Middle frontal gyrus (tissue), 1 donor: ENCODE measurements around the gene FGB.
"Not testable (repeated sequence)": the region's sequence is repeated elsewhere in the genome, so short reads cannot be mapped to it uniquely, and the experiment has no call there.

Source experiments
- DNase-seq: peaks from one replicate; pipeline ENCODE4 v3.0.0-alpha.2; 2015; ENCODE audit warnings: low spot score; ENCODE audit errors: extremely low spot score

Gene FGB

DNA sequence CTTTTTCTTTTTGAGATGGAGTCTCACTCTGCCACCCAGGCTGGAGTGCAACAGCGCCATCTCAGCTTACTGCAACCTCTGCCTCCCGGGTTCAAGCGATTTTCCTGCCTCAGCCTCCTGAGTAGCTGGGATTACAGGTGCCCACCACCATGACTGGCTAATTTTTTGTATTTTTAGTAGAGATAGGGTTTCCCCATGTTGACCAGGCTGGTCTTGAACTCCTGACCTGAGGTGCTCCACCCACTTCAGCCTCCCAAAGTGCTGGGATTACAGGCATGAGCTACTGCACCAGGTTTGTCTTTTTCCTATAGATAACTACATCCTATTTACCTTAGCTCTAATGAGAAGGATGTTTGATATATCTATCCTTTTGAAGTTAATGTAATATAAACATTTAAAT, 31.5 kb downstream of the FGB start:
- not testable (repeated sequence) for DNase-seq

DNA sequence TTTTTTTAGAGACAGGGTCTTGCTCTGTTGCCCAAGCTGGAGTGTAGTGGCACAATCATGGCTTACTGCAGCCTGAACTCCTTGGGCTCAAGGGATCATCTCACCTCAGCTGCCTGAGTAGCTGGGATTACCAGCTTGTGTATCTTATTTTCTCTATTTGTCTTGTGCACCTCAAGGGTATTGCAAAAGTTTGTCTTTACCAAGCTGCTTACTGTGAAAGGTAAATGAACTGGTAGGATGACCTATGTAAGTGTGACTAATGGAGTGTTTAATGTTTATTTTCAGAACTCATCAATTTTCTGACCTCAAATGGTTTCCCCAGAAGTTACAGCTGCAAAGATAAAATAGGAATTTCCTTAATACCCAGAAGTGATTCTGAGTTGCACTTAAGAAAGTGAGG, 33.0 kb downstream of the FGB start:
- no peak for DNase-seq

DNA sequence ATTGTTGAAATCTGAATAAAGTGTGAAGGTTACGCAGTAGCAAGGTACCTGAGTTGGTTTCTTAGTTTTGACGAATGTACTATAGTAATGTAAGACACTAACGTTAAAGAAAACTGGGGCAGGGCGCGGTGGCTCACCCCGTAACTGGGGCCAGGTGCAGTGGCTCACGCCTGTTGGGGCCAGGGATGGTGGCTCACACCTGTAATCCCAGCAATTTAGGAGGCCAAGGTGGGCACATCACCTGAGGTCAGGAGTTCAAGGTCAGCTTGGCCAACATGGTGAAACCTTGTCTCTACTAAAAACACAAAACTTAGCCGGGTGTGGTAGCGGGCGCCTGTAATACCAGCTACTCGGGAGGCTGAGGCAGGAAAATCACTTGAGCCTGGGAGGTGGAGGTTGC, 34.5 kb downstream of the FGB start:
- DNase-seq: not testable (repeated sequence)

DNA sequence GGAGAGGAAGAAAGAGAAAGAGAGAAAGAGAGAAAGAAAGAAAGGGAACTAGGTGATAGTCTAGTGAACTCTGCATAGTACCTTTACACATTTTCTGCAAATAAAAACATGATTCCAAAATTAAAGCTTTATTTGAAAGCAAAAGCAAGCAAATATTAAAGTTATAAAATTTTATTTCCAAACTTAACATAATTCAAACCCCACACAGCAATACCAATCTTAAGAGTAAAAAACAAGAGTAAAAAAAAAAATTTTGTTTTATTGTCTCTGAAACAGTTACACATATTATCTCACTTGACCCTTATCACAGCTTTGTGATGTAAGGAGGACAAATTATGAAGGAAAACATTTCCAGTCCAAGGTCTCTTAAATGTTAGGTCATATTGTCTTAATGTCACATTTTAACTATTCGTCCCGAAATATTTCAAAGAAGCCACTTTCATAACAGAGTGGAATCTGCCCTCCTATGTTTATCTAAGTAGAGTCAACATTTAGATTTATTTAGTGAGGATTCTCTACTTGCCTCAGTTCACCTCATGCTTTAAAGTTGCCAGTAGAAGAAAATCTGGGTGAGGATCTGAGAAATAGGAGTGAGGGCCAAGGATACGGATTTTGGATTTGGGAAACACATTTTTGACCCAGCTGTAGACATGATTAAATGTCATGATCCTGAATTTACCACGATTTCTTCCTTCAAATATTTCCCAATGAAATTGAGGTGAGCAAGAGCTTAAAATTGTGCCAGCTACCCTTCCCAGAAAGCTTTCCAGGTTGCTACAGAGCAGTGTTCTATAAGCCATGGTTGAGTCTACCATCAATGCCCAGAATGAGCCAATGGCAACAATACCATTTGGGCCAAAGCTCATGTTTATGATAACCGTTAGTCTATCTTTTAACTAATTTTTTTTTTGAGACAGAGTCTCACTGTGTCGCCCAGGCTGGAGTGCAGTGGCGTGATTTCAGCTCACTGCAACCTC, 35.3 kb downstream of the FGB start:
- DNase-seq: no peak

DNA sequence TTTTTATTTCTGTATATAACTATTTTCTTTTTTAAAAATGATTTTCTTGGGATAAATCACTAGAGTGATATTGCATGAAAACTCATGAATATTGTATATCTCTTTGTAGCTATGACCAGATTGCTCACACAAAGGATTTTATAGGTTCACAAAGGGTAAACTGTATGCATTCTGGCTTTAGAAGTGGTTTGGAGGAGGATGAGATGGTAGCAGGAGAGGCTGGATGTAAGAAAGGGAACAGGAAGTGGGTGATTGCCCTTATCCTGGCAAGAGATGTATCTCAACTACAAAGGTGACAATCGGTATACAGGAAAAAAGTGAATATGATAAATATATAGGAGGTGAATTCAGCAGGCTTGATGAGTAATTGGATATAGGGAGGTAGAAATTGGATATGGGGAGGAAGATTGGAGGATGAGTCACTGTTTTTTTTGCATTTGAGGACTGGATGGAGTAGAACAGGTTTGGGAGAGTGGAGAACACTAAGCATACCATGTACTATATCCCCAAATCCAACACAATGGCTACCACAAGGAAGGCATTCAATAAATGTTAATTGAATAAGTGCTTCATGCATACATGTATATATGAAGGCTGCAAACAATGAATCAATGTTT, 39.7 kb downstream of the FGB start:
- no peak for DNase-seq

DNA sequence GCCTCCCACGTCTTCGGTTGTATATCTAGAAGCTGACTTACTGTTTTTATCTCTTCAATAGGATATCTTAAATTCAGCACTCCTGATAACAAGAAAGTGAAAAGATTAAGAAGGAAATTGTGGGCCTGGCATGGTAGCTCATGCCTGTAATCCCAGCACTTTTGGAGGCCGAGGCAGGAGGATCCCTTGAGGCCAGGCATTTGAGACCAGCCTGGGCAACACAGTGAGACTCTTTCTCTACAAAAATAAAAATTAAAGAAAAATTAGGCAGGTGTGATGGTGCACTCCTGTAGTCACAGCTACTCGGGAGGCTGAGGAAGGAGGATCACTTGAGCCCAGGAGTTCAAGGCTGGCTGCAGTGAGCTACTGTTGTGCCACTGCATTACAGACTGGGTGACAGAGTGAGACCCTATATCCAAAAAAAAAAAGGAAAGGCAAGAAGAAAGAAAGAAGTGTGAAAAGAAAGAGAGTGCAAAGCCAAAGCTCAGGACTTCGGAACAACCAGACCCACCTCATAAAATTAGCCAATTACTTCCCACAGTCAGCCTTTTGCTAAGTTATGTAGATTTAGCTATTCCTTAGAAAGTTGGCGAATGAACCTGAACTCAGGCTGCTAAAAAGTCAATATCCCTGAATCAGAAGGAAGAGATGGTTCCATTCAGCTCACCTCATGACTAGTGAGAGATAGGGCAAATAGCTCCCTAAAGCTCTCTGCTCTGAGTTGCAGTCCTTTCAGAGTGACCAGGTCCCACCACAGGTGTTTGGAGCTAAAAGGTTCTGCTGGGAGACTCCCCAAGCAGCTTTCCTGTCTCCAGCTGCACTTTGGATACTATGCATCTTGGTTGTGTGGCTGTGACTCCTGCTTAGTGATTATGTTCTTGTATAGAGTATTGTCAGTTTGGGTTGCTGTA, 40.5 kb downstream of the FGB start:
- no peak for DNase-seq

DNA sequence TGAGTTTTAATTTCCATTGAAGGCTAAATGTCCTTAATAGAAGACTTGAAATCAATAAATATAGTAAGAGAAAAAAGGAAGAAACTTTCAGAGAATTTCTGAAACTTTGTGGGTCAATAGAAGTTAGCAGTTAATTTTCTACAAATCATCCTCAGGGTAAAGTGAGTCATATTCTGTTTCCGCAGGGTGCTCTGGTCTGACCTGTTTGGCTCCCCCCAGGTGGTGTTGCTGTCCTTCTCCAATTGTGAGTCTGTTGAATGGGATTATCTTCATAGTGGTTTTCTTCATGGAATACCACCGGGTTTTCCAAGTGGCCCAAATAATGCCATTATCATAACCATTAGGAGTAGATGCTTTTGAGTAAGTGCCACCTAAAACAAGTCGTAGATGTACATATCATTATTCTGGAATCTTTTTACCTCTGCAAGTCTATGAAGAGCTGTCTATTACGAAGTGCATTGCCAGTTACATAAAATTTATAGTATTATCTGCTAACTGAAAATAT, 41.9 kb downstream of the FGB start:
- DNase-seq: no peak

DNA sequence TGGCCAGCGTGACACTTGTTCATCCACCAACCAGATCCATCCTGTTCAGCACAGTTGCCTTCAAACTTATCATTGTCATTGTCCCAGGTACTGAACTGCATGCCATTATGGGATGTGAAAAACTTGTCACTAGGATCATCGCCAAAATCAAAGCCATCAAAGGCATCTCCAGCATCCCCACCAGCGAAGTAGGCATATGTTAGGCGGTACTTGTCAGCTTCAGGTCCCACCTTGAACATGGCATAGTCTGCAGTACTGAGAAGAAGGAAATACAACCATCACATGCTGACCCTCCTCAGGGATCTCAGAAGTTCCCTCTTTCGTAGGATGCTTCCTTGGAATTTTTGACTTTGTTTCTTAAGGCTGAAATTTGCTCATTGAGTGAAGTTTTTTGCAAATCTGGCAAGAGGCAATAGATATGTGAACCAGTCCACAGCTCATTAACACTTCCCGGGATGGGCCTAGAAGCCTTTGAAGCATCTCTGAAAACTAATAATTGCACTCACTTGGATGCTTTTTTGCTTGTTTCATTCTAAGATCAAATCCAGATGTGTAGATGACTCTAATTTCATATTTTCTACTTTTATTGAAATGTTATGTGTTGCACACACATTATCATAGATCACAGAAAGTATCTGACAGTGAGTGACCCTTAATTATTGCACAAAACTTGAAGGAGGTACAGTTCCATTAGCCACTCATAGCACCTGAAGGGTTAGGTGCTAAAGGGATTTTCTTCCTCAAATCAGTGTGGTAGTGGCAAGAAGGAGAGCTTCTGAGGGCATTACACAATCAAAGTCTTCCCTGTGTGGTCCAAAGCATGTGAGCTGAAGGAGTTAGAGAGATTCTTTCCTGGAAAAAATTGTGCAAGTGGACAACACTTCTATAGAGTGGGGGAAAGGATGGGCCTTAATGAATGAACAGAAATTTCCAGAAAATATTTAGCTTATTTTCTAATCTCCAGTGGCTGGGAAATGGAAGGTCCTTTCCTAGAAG, 44.2 kb downstream of the FGB start:
- DNase-seq: no peak

DNA sequence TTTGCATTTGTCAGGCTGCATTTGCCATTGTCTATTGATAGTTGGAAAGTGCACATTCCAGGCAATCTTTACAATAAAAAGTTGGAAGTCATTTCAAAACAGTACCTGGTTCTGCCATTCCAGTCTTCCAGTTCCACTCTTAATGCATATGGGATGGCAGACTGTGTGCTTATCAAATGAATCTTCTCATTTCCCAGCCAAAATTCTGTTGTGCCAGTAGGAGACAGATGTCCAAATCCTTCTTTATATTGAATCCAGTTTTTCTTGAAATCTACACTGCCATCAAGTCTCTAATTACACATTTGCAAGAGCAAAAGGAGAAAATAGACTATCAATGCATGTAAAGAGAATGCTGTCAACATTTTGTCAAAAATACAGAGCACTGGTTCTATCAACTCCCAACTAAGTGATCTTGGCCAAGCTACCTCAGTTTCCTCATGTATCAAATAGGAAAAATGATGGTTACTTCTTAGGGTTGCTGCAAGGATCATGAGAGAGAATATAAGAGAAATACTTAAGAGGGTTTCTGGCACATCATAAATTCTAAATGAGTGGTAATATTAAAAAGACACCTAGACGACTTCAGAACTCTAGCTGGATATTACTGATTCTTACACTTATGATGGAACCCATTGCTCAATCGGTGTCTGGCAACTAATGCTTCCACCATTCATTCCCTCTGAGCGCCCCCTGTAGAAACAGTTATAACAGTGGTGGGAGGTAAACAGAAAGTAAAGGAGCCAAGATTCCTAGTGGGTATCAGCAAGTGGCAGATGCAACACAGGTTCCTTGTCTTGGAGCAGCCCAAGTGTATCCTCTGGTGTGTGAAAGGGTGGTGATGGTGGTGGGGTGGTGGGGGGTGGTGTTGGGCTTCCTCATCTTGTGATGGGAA, 45.8 kb downstream of the FGB start:
- no peak for DNase-seq

DNA sequence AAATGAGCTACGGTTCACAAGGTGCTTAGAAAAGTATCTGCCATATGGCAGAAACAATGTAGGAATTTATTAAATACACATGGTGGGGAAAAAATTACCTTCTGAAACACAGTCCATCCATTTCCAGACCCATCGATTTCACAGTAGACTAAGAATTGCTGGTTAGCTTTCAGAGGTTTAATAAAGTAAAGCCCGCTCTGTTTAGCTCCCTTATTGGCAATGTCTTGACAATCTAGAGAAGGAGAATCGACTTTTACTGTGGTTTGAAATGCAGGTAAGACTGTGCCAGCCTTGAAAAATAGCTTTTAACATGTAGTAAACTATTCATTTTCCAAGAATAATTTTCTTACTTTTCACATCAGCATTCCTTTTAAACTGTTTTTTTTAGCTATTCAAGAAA, 46.7 kb downstream of the FGB start:
- DNase-seq: no peak

DNA sequence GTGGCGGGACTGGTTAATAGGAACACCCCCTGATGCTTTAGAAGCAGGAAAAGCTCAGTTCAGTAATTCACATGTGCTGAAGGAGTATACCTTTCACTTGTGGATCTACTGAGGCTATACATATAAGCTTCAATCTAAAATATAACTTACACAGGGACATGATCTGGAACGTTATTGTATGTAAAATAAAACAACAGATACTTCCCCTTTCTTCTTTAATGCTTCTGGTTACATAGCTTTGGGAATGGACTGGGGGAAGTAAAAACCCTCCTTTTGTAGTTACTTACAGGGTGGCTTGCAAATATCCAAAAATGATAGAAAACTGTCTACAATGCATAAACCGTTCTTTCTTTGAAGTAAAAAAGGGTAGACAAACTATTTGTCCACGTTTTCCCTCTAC, 47.8 kb downstream of the FGB start:
- no peak for DNase-seq

DNA sequence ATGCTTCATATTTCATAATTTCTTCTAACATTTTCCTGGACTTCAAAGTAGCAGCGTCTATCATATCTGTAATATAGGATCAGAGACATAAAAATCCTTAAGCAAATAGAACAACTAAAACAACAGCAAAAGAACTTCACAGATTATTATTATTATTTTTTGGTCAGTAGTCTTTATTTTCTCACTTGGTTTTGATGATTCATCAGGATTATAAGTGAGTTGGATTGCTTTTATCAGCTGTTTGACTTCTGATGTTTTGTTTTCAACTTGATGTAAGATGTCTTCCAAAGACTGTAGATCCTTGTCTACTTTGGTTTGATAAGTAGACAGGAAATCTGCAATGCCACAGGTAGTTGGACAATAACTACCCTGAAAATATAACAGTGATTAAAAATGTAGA, 49.0 kb downstream of the FGB start:
- DNase-seq: no peak

DNA sequence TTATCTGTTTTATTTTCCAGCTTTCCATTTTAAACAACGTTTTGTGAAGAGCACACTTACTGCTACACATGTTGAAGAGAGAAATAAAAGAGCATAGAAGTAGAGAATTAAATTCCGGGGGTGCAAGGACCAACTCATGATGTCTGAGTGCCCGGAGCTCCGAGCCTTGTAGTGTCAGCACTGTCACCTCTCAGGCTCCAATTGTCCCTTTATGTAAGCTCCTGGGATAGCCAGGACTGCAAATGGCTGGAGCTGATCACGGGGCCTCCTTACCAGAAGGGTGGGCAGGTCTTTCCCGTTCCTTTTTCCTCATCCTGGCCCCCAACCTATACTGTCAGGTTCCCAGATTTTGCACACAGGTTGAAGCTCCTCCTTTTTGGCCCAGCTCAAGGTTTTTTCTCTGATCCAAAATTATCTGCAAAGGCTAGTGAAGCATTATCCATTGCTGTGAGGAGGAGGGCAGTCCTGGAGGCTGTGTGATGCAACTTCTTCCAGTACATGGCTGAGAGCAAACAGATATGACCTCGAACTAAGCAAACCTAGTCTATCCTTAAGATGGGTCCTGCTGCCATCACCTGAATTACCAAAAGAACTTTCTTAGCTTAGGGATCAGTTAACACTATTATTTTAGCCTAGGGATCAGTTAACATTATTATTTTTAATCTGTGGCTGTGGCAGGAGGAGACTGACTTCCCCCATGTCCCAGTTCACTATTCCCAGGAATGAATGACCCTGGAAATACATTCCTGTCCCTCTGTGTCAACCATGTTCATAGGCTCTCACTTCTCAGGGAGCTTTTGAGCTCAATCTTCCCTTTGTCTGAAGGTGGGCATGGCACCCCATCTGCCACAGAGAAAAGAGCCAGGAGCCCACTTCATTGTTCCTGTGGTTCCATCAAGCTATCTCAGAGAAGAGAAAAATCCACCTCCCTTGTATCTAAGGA, 49.9 kb downstream of the FGB start, which contains the start of gene FGG:
FGG (minus strand) TSS at position 185 of the 943 bp plus-strand sequence; CDS start at position 138, 47 bp downstream.
- DNase-seq: no peak

DNA sequence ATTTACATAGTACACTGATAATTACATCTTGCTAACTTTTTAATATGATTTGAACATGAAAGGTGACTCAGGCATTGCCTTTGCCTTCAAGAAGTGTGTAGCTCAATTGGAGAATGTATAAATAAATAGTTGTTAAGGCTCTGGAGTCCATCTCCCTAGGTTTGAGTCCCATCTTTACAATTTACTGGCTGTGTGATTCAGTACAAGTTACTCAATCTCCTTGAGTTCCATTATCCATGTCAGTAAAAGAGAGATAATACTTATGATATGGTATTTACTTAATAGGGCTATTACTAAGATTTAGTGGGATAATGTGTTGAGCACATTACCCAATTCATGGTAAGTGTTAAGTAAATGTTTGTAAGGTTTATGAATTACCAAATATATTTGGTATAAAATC, 51.5 kb downstream of the FGB start:
- no peak for DNase-seq

DNA sequence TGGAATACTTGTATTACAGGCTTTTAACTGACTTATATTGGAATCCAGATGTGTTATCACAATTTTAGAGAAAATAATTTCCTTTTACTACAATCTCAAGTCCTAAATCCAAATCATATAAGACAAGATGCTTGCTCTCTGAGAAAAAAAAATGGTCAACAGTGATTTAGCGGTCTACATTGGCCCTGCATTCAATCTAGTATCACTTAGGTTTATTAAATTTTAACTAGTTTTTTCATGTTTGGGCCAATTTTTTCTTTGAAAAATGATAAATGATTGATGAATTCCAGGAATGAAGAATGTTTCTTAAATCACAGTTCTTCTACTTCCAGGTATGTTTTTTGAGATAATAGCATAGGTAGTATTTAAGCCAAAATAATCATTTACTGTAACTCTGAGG, 52.4 kb downstream of the FGB start:
- no peak for DNase-seq

DNA sequence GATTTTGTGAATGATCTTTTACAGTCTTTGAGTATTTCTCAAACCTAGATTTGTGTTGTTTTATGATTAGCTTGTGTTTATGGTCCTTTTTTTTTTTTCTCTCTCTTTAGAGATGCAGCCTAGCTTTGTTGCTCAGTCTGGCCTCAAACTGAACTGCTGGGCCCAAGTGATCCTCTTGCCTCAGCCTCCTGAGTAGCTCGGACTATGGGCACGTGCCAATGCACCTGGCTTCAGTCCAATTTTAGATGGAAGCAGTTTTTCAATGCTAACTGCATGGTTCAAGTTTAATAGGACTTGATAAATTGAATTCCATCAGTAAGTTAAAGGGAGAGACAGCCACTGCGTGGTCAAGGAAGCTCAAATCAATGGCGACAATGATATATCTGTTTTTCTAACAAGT, 53.5 kb downstream of the FGB start:
- DNase-seq: no peak

DNA sequence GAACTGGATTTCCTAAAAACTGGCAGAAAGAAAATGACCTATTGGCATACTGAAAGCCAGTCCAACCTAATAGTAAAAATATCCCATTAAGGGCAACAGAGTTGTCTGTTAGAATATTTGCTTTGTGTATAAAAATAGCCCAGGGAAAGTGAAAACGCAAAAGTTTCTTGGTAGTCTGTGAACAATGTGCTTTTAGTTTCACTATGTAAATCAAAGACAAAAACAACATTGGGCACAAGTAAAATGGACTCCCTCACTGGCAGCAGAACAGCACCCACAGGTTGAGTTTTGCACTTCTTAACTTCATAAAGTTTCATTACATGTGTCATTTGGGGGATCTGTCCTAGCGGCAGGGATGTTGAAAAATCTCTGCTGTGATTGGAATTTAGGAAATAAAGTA, 53.9 kb downstream of the FGB start:
- DNase-seq: no peak

DNA sequence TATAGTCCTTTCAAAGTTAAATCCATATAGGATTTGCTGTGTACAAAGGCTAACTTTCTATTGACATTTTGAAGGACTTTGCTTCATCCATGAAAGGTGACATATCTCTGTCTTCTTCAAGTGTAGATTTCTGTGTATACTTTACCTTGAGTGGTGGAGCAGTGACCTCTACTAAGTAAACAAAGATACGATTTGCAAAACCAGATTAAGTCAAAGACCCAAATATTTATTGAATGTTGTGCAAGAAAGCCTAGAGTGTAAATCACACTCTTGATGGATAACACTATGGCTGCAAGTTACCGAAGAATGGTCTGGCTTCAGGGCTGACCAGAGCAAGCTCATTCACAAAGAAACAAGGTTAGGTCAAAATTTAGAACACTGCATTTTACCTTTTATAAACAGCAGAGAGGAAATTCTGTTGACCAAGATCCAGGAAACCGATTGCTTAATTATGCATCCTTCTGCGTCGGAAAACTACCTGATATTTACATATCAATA, 55.1 kb downstream of the FGB start:
- no peak for DNase-seq
